Ureter (tissue), 1 donor: ENCODE data around the gene CCDC91. TPM values are rescaled to one million over a fixed set of nuclear protein-coding genes. Genes with fewer than 3 reads are reported as not detected.

Experiments used
- DNase-seq: peaks from one replicate; pipeline ENCODE4 v3.0.0-alpha.2; 2020; ENCODE audit warnings: low spot score
- total RNA-seq: library from RNA; stranded (reverse); gene quantifications from one replicate; pipeline ENCODE4 v1.2.4, GENCODE V29; 2023
- donor health status: DM: yes; HTN: yes; CAD: no.

The CCDC91 gene
- total RNA-seq, 1 donor from 2014 or later = 33.5 TPM

DNA sequence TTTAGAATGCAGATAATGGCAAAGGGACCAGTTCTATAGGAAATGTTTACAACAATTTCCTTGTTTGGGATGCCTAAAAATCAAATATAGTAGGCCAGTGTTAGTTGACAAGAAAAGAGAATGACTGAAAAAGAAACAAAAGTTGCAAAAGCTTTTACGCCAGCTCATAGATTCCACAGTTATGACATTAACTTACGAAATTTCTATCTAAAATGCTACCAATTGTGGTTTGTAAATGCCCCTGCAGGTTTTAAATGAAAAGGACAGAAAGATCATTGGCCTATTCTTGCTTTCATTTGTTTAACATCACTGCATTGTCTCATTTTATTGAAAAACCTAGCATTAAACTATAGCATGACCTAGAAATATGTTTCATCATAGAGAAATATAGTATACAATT is 345.8 kb downstream of the CCDC91 start:
- DNase-seq = no peak

DNA sequence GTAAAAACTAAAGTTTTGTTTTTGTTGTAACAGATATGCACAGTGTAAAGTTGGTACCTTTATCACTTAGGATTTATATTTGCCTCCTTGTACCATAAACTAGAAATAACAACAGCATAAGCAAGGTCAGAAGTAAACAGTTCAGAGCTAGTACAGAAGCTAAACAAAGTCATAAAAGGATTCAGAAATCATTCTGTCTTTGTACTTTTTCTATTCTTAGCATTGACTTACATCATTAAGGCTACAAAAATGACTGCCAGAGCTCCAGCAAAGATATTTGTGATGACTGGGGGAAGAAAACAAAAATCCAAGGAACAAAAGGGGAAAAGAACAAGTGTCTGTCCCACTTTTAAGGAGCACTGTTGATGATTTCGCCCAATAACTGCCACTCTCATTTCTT is 347.2 kb downstream of the CCDC91 start:
- no peak for DNase-seq

DNA sequence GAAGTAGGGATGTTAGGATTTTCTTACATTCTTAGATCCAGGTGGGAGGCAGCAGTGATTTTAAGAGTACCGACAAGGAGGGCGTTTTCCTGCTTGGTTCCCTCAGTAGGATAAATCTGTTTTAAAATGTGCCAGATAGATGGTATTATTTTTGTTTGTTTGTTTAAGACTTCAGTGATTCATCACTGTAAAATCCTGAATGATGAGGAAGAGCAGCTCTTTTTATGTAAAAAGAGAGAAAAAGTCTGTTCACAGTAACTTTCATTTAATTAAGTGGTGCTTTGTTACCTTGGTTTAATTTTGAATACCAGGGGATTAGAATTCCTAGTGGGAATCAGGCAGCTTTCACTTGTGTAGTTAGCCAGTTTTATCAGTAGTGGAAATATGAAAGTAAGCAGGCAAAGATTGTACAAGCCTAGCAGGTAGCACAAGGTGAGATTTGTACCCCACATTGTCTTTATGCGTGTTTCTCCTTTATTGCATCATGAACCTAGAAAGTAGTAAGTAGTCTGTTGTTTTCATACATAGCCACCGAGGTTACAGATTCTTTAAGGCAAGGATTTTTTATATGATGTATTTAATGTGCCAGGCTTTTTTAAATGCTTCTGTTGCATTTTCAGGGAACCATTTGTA is 349.6 kb downstream of the CCDC91 start:
- no peak for DNase-seq

DNA sequence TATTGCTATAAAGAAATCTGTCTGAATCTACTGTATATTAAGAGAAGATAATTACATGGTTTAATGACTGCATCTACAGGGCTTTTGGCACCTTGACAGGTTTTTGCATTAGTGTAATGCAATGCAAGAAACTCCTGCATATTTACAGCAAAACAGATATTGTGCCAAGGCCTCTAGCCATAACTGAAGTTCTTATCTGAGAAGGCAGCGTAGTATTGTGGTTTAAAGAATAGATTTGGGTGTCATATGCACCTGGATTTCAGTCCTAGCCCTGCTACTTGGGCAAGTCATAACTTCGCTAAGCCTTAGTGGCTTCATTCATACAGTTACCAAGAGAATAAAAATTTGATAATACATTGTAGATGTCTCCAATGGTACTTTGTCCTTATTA is 350.1 kb downstream of the CCDC91 start:
- DNase-seq = no peak

DNA sequence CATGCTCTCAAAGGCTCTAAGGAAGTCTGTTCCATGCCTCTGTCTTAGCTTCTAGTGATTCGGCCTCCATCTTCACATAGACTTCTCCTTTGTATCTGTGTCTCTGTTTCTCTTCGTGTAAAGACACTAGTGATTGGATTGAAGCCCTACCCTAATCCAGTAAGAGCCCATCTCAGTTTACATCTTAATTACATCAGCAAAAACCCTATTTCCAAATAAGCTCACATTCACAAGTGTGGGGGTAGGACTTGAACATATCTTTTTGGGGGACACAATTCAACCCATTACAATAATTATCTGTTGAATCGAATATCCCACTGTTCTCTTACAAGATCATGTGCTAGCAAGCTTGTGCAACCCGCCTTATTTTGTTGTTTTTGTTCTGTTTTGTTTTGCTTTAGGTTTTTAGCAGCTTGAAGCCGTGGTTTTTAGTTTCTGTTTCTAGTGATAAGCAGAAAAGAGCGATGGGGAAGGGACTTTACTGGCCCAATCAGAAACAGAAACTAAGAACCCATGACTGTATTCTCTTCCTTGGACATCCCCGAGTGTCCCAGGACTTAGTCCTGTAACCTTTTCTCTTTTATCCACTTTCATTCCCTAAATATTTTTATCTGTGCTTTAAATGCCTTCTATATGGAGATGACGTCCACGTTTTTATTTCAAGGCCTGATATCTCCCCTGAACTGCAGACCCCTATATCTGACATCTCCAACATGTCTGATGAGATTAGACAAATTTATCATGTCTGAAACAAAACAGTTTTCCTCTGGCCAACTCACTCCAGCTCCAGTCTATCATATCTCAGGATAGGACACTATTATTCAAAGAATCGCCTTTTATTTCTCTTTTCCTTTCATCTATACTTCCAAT is 353.0 kb downstream of the CCDC91 start:
- DNase-seq = no peak

DNA sequence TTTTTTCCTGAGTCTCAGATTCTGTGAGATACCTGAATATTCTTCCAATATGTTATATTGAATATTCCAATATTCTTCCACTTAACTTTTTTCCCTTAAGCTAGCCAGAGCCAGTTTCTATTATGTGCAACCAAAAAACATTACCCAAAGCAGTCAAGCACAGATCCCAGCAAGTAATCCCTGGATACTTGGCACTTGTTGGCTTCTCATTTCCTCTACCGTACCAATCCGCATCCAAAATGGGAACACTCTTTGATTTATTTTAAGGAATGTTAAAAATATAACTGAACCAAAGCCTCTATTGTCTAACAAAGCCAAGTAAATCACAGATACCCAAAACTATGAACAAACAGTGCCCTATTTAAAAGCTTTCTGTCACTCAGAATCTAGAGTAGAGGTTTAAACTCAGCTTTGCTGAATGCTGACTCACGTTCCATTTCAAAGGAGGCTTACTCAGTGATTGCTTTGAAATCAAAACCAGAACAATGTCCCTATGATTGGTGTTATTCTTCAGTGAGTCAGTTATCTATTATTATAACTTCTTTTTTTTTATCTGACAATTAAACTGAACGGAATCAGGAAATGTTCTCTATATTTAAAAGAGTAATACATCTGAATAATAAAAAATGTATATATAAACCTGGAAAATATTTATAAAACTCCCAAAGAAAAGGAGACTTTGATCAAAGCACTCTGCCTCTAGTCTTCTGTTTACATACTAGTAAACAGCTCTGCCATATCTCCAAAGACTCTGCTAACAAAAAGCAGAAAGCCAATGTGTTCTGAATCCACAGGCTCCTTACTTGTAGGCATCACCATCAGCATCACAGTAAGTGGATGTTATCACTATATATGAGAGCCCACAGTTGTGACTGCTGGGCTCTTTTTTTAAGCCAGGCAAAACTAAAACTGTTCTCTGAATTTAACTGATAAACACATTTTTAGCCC is 360.8 kb downstream of the CCDC91 start:
- DNase-seq = no peak

DNA sequence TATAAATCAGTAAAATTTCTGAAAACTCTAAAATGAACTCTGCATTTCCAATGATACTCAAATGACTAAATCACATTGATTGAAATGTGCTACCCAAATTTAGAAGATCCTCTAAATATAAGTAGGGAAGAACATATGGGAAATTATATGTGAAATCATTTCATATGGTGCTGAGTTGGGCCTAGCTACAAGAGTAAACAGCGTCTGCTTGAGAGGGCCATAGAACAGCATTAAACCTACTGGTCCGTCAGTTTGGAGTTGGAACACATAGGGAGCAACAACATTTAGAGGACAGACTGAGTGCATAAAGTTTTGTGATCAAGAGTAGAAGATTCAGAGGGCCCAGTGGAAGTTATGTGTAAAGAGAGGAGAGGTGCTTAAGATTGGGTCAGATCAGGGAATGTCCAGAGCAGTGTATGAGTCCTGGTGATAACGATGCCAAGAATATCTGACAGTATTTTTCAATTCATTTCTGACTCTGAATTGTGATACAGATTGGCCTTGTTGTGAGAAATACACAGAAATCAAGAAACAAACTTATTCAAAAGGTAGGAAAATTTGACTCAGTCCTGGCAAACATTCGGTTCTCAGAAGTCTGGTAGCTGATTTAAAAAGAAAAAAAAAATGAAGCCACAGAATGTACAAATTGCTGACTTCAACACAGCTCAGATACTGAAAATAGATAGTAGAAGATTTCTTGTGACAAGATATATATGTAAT is 362.2 kb downstream of the CCDC91 start:
- no peak for DNase-seq

DNA sequence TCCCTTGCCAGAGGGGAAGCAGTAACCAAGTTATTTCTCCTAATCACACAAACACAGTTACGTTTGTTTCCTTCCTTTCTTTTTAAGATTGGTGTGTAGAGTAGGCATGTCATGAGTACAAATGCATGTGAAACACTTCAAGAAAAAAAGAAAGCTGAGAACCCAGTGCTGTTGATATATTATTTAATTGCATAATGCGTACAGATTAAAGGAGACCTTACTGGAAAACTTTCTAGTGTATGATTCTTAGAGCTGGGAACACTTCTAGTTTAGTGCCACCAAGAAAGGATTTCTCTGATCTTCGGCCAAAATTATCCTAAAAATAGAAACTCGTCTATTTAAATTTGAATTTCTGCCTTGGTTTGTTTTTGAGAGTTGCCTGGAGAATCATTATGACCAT is 365.5 kb downstream of the CCDC91 start:
- DNase-seq = no peak

DNA sequence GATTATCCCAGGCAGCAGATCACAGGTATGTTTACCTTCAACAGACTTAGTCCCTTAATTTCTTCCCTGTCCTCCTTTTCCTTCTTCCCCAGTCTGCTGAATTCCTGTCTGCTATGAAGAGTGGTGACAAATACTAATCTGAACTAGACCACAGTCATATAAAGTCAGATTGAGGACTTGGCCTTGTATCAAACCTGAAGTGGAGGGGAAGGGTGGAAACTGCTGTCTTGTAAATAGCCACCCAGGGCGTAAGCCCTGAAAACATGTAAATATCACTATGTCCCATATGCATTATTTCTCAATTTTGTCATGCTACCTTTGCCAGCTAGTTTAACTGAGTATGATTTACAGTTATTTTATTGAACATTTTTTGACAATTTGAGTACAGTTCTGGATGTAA is 368.0 kb downstream of the CCDC91 start:
- no peak for DNase-seq

DNA sequence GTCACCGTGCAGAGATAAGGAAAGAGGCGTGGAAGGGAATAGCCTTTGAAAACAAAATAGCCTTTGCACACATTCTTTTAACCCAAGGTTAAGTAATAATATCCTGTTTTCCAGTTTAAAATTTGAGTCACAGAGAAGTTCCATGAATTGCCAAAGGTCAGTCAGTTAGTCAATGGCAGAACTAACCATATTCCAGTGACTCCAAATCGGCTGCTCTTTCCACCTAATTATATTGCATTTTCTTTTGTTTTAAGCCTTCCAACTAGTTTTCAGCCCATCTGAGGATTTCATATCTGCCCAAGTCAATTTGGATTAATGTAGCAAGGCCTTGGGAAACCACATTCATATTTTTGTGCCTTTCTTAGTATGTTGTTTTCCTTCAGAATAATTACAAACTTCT is 373.0 kb downstream of the CCDC91 start:
- DNase-seq = no peak

DNA sequence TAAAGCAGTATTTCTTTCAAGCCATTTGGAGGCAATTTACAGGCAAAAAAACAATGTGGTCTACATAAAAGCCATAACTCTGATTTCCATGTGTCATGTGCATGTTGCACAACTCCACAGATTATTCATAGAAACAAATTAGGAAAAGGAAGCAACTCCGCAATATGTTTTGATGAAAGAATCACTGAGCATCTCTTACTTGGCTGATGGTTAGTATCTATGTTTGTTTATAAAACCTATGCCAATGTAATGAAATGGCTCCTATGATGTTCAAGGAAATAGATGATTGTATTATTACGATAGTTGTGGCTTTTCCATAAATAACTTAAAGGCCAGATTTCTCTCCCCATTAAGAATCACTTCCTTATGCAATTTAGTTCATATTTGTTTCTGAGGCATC is 373.7 kb downstream of the CCDC91 start:
- DNase-seq = no peak

DNA sequence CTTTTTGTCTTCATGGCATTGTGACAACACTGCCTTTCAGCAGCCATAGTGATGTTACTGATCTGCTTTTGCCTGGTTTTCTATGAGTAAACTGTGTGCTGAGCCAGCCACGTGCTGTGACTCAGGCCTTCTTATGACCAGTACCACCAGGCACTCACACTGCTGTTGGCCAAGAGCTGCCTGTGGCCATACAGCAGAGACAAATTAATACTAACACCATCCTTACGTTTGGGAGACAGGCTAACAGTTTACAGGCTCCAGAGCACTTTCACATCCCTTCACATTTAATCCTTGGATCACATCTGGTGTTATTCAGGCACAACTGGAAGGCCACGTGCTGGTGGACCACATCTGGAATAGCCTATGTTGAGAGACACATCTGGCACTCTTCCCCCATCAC is 377.9 kb downstream of the CCDC91 start:
- DNase-seq = no peak

DNA sequence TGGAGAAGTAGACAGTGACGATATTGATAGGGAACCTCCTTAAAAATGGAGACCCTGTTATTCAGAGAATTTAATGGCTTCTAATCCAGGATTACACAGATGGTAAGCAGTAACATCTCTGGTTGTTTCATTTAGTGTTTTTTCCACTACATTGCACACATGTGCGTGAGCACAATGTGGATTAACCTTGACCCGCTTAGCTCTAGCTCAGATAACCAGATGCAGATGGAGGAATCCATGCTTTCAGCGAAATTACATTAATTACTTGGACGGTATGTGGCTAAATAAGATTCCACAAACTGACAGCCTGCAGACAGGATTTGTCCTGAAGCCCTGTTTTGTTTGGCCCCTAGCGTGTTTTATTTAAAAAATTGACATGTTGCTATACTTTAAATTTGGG is 378.4 kb downstream of the CCDC91 start:
- DNase-seq = no peak

DNA sequence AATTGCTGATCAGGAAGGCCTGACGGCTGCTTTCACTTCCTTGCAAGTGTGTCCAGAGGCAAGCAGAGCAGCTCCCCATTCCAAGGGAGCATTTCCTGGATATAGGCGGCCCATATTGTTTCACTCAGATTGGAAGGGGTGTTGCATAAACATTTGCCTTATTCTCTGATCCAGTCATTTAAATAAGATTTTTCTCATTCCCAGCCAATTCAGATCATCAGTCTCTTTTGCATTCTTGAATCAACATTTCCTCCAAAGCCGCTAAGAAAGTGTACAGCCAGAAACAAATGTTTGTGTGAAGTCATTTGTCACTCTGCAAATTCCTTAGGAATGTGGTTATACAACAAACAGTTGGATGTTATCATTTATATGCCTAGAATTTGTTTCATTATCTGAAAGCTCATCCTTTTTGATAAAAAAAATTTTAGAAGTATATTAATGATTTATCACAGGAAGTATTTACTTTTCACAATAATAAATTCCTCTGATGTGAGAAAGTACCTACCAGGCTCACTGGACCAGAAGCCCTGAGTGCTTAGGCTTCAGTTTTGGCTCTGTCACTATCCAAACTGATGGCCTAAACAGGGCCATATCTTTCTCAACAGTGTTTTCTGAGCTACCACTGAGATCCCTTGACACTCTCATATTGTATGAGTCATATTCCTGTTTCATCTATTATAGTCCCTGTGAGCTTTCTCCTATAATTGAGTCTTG is 379.6 kb downstream of the CCDC91 start:
- DNase-seq = no peak

DNA sequence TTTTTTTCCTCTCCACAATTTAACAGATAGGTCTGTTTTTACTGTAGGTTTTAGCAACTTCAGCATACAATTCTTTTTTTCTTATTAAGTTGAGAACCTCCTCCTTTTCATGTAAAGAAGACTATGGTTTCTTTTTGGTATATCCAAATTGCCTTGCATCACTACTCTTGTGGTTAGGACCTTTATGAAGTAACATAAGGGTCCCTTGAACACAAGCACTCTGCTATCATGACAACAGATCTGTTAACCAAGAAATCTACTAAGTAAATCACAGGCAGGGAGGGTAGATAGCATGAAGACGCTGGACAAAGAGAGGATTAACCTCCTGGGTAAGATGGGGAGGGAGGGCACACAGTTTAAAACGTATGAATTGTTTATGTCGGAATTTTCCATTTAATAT is 380.6 kb downstream of the CCDC91 start:
- DNase-seq = no peak

DNA sequence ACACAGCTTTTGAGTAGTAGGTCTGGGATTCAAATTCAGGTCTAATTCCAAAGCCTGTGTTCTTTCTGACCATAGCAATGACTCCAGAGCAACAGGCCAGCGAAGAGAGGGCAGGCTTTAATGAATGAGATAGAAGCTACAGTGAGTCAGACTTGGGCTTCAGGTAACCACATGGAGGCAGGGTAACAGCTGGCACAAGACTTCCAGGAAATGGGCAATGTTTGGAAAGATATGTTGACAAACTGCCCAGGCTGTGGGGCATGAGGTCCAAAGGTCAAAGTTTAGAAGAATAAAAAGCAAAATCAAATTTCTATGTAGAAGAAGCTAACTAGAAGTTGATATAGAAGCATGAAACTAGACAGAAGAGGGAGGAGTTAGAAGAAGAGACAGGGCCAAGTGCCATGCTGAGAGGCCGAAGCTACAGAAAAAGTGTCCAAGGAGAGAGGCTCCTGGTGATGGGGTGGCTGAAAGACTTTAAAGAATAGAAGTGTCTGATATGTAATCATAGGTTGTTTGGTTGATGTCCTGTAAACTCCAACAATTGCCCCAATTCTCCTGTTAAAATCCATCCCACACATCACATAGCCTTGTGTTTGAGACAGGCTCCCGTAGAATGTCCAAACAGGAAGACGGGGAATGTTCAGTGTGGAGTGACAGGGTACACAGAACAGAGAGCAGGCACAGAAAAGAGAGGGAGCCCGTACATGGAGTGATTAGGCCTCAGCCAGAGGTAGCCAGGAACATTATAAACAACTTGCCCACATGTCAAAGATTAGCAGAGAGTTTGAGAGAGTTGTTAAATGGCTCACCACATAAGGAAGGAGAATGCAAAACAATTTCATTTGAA is 384.7 kb downstream of the CCDC91 start:
- no peak for DNase-seq

DNA sequence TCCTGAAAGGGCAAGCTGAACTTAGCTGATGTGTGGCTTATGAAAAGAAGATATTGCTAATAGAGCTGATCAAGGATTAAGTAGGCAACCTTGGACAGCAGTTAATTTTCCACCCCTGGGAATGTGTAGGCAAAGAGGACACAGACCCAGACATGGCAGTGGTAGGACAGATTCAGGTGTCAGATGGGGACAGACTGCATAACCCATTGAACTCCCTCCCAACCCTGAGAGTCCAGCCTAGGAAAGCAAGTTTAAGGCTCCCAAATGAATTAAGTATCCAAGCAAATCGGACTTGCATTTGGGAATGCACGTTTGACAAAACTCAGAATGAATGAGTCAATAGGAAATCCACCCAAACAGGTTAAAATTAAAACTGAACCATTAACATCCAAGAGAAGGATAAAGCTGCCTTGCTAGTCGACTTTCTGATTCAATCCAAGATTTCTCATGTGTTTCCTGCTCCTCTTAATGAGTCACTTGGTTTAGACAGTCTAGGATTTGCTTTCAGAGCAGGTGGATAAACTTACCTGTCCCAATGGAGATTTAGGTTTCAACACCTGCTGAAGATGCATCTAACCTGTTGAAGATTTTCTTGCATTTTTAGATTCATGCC is 385.4 kb downstream of the CCDC91 start:
- DNase-seq = no peak

DNA sequence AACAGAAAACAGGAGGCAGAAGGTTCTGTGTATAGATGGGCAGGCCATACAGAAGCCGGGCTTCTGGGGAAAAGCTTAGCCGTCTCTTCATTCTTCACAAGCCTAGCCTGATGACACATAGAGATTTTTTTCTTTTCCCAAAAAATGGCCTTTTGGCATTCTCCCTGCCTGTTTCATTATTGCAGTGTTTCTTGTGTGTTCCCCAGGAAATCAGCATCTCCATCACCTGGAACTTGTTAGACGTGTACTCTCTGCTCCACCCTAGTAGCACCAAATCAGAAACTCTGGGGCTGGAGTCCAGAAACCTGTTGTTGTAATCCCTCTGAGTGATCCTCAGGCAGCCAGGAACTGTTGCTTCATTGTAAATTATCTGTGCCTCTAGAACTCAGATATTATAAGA is 388.1 kb downstream of the CCDC91 start:
- no peak for DNase-seq

DNA sequence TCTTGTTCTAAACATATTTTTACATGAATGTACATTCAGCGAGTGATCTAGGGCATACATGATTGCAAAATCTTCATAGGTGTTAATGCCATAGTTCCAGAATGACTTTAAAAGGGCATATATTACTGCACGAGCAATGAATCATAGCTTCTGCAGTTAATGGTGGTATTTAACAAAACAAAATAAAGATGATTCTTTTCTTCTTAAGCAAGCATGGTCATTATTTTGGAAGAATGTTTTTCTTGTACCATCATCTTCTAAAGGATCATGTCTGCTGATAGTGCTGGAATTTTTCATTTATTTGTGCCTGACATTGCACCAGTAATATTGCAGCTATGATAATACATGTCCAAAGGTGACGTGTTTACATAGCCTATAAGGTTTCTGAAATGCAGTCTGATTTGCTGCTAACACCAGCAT is 388.6 kb downstream of the CCDC91 start:
- DNase-seq = no peak
